Measurements from ENCODE around the gene BUD31. TPM values are rescaled to one million over a fixed set of nuclear protein-coding genes. Genes with fewer than 3 reads are reported as not detected.

BUD31 gene
- total RNA-seq, 1 donor from 2014 or later = 131 TPM

DNA sequence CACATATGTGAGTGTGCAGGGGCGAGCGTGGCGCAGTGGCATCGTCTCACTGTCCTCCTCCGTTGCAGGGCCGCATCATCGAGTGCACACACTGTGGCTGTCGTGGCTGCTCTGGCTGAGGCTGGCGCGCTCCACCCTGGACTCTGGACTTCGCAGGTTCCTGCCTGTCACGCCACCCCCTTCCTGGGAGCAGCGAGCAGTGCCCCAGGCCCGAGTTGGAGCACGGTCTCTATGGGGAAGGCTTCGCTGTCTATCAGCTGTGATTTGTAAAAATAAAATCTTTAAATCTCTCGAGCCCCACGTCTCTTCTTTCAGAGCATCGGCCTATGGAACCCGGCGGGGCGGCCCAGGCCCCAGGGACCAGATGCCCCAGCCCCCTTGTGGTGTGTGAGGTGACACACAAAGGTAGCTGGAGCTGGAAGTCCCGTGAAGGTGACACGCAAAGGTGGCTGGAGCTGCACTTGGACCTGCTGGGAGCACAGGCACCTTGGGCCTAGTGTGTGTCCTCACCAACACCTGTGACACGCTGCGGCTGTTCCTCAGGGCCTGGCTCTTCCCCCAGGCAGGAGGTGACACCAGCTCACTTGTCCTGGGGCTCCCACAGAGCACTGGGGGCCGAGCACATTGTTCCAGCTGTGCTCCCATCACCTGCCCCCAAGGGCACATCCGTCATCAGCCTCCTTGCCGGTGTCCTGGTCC lies 10.7 kb downstream of the BUD31 start:
- Mint-ChIP-seq H3K27ac (ENCODE audit: unreplicated experiment) (no peak overlapping the region), H3K36me3 (ENCODE audit: unreplicated experiment) (peaks cover 43% of the 10 kb centered on the region)

DNA sequence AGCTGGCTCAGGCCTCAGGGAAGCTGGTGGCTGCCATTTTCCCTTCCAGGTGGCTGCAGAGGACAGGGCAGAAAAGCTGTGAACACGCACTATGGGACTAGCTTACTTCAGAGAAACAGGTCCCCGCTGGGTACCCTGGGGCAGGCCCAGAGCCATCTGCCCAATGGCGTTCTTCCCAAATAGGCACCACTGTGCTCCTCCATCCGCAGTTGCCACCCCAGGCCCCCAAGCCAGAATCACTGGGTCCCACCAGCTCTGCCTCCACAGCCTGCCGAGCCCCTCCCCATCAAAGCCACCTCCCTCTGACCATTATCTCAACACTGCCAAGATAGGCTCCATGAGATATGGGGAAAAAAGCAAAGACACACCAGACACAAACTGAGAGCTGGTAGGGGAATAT lies 11.4 kb downstream of the BUD31 start:
- H3K4me3 Mint-ChIP-seq (ENCODE audit: unreplicated experiment) = no peak overlapping the region
- no peak for DNase-seq (ENCODE audit: extremely low spot score, unreplicated experiment)
- TF ChIP-seq, protein P1, sequence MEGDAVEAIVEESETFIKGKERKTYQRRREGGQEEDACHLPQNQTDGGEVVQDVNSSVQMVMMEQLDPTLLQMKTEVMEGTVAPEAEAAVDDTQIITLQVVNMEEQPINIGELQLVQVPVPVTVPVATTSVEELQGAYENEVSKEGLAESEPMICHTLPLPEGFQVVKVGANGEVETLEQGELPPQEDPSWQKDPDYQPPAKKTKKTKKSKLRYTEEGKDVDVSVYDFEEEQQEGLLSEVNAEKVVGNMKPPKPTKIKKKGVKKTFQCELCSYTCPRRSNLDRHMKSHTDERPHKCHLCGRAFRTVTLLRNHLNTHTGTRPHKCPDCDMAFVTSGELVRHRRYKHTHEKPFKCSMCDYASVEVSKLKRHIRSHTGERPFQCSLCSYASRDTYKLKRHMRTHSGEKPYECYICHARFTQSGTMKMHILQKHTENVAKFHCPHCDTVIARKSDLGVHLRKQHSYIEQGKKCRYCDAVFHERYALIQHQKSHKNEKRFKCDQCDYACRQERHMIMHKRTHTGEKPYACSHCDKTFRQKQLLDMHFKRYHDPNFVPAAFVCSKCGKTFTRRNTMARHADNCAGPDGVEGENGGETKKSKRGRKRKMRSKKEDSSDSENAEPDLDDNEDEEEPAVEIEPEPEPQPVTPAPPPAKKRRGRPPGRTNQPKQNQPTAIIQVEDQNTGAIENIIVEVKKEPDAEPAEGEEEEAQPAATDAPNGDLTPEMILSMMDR (IDR thresholded peaks at IDR 0.05) = no peak
- H3K27ac Mint-ChIP-seq (ENCODE audit: unreplicated experiment) = no peak overlapping the region
- H3K27me3 Mint-ChIP-seq (ENCODE audit: unreplicated experiment) = no peaks in the 10 kb centered on the region
- no peaks in the 10 kb centered on the region for H3K9me3 Mint-ChIP-seq (ENCODE audit: unreplicated experiment)
- H3K4me1 Mint-ChIP-seq (ENCODE audit: unreplicated experiment) = no peaks in the 10 kb centered on the region
- peaks cover 39% of the 10 kb centered on the region for H3K36me3 Mint-ChIP-seq (ENCODE audit: unreplicated experiment)

More for the DNA sequence above, 10.7 kb downstream of the BUD31 start:
- DNase-seq (ENCODE audit: extremely low spot score, unreplicated experiment) = no peak
- TF ChIP-seq, protein P1 (IDR thresholded peaks at IDR 0.05) = no peak
- Mint-ChIP-seq H3K27me3 (ENCODE audit: unreplicated experiment) (no peaks in the 10 kb centered on the region), H3K4me3 (ENCODE audit: unreplicated experiment) (no peak overlapping the region), H3K4me1 (ENCODE audit: unreplicated experiment) (no peaks in the 10 kb centered on the region), H3K9me3 (ENCODE audit: unreplicated experiment) (no peaks in the 10 kb centered on the region)

DNA sequence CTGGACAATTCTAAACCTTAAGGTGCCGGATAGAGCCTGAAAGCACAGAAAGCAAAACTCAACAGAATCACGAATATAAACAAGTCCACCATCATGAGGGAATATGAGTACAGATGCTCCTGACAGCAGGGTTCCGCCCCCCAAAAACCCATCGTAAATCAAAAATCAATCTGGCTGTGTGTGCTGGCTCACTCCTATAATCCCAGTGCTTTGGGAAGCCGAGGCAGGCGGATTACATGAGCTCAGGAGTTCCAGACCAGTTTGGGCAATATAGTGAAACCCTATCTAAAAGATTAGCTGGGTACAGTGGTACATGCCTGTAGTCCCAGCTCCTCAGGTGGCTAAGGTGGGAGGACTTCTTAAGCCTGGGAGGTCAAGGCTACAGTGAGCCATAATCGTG lies 12.2 kb downstream of the BUD31 start:
- H3K27me3 Mint-ChIP-seq (ENCODE audit: unreplicated experiment) = no peaks in the 10 kb centered on the region
- no peak overlapping the region for H3K4me3 Mint-ChIP-seq (ENCODE audit: unreplicated experiment)
- TF ChIP-seq, protein P1 (IDR thresholded peaks at IDR 0.05) = no peak
- H3K9me3 Mint-ChIP-seq (ENCODE audit: unreplicated experiment) = no peaks in the 10 kb centered on the region
- H3K27ac Mint-ChIP-seq (ENCODE audit: unreplicated experiment) = no peak overlapping the region
- no peaks in the 10 kb centered on the region for H3K4me1 Mint-ChIP-seq (ENCODE audit: unreplicated experiment)
- DNase-seq (ENCODE audit: extremely low spot score, unreplicated experiment) = no peak
- H3K36me3 Mint-ChIP-seq (ENCODE audit: unreplicated experiment) = peaks cover 38% of the 10 kb centered on the region

DNA sequence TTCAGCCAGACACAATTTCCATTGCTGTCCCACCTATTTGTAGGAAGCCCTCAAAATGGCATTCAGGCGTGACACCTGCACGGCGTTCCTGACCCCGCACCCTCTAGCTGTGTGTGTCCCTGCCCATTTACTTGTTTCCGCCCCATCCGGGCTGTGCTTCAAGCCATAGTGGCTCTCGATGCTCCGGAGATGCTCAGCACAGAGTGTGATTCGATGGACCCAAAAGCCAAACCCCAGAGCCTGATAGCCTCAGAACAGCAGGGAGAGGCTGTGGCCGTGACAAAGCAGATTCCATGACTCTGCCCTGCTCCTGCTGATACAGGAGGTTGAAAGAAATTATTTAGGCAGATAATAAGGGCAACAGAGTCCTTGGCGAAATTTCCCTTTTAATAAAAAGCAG lies 13.4 kb downstream of the BUD31 start:
- no peak for DNase-seq (ENCODE audit: extremely low spot score, unreplicated experiment)
- Mint-ChIP-seq H3K27ac (ENCODE audit: unreplicated experiment) (no peak overlapping the region), H3K4me3 (ENCODE audit: unreplicated experiment) (no peak overlapping the region), H3K4me1 (ENCODE audit: unreplicated experiment) (no peaks in the 10 kb centered on the region), H3K36me3 (ENCODE audit: unreplicated experiment) (peaks cover 29% of the 10 kb centered on the region), H3K9me3 (ENCODE audit: unreplicated experiment) (no peaks in the 10 kb centered on the region), H3K27me3 (ENCODE audit: unreplicated experiment) (no peaks in the 10 kb centered on the region)
- TF ChIP-seq, protein P1 (IDR thresholded peaks at IDR 0.05) = no peak

DNA sequence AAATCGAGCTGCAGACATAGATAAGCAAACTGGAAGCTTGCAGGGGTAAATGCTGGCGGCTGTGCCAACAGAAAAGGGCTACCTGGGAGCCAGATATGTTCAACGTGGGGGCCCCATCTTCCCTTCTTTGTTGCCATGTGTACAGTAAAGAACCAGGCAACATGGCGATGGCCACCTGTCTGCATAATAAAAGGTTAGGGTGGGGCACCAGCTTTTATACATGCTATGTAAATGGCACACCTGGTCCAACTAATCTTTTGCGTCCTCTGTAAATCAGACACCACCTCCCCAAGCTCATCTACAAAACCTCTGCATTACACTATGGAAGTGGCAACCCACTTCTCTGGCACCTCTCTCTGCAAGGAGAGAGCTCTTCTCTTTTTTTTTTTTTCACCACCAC lies 13.9 kb downstream of the BUD31 start:
- Mint-ChIP-seq H3K4me3 (ENCODE audit: unreplicated experiment) (no peak overlapping the region), H3K27me3 (ENCODE audit: unreplicated experiment) (no peaks in the 10 kb centered on the region), H3K4me1 (ENCODE audit: unreplicated experiment) (no peaks in the 10 kb centered on the region), H3K27ac (ENCODE audit: unreplicated experiment) (no peak overlapping the region), H3K9me3 (ENCODE audit: unreplicated experiment) (no peaks in the 10 kb centered on the region), H3K36me3 (ENCODE audit: unreplicated experiment) (peaks cover 25% of the 10 kb centered on the region)
- DNase-seq (ENCODE audit: extremely low spot score, unreplicated experiment) = no peak
- TF ChIP-seq, protein P1 (IDR thresholded peaks at IDR 0.05) = no peak
